Thymus (tissue), 14 donors: ENCODE measurements around the gene SEC63. TPM values are rescaled to one million over a fixed set of nuclear protein-coding genes. Genes with fewer than 3 reads are reported as not detected.
A peak's percentile ranks its signal among the peaks of the same experiment; 100 is the strongest.
"Not testable (repeated sequence)": the region's sequence is repeated elsewhere in the genome, so short reads cannot be mapped to it uniquely, and the experiment has no call there.

Experiments
- DNase-seq, 9 donors: peaks; one replicate each; pipeline ENCODE4 v3.0.0-alpha.2; 2013; ENCODE audit warnings: low spot score in 9 of 9, low read depth in 6 of 9, missing footprints in 1 of 9
- H3K27ac ChIP-seq, 2 donors: one replicate each; pipeline ENCODE4 v1.5.1; 2013; ENCODE audit warnings: control low read depth in 1 of 2, low read depth in 1 of 2, low read length in 1 of 2, mild to moderate bottlenecking in 1 of 2, moderate library complexity in 1 of 2
- H3K27me3 ChIP-seq, 2 donors: one replicate each; pipeline ENCODE4 v1.5.1; 2013; ENCODE audit warnings: low read length in 1 of 2; ENCODE audit not compliant: control insufficient read depth in 2 of 2, insufficient read depth in 1 of 2
- H3K36me3 ChIP-seq, 2 donors: one replicate each; pipeline ENCODE4 v1.5.1; 2013; ENCODE audit warnings: low read length in 1 of 2, mild to moderate bottlenecking in 1 of 2, moderate library complexity in 1 of 2; ENCODE audit not compliant: control insufficient read depth in 2 of 2, insufficient read depth in 2 of 2
- H3K4me1 ChIP-seq, 2 donors: one replicate each; pipeline ENCODE4 v1.5.1; 2013; ENCODE audit warnings: low read length in 2 of 2; ENCODE audit not compliant: control insufficient read depth in 2 of 2, insufficient read depth in 2 of 2
- H3K4me3 ChIP-seq, 2 donors: one replicate each; pipeline ENCODE4 v1.5.1; 2013; ENCODE audit warnings: low read length in 2 of 2, control low read depth in 1 of 2, mild to moderate bottlenecking in 1 of 2
- H3K9me3 ChIP-seq, 2 donors: one replicate each; pipeline ENCODE4 v1.5.1; 2013; ENCODE audit warnings: low read length in 1 of 2, mild to moderate bottlenecking in 1 of 2; ENCODE audit not compliant: control insufficient read depth in 2 of 2, insufficient read depth in 1 of 2
- WGBS: extraction: QIAGEN DNeasy Blood & Tissue Kit; methylation state at CpG from one replicate; pipeline ENCODE4 v1.1.7; 2013; 5-methylcytosine and 5-hydroxymethylcytosine counted together
- long read RNA-seq, 10 donors: transcript quantifications; one replicate each; lab custom pipeline, GENCODE V29; 2026
- polyA plus RNA-seq: library from polyadenylated mRNA; stranded (reverse); fragments of 200-250 nt; gene quantifications from one replicate; pipeline ENCODE4 v1.2.3, GENCODE V29; 2013
- total RNA-seq: library from RNA; stranded (reverse); fragments of 120-200 nt; gene quantifications from one replicate; pipeline ENCODE4 v1.2.4, GENCODE V29; 2013
- donor health status: healthy.

The SEC63 gene
- total RNA-seq (10.2 TPM), polyA plus RNA-seq (50.6 TPM)
- long read RNA-seq, donor 1, partial matches to known transcripts = 0 of 2 reads
- long read RNA-seq, donor 1, other reads (novel, unspliced or antisense) = 0 of 2 reads
- long read RNA-seq, donor 2 = 0 reads
- long read RNA-seq, donor 3, full-length matches to known transcripts = 3 of 43 reads
- long read RNA-seq, donor 3, partial matches to known transcripts = 40 of 43 reads
- long read RNA-seq, donor 3, other reads (novel, unspliced or antisense) = 0 of 43 reads
- long read RNA-seq, donor 4, partial matches to known transcripts = 11 of 11 reads
- long read RNA-seq, donor 4, other reads (novel, unspliced or antisense) = 0 of 11 reads
- long read RNA-seq, donor 5, partial matches to known transcripts = 49 of 51 reads
- long read RNA-seq, donor 5, other reads (novel, unspliced or antisense) = 0 of 51 reads
- long read RNA-seq, donor 6, full-length matches to known transcripts = 7 of 12 reads
- long read RNA-seq, donor 6, partial matches to known transcripts = 5 of 12 reads
- long read RNA-seq, donor 6, other reads (novel, unspliced or antisense) = 0 of 12 reads
- long read RNA-seq, donor 7, full-length matches to known transcripts = 5 of 10 reads
- long read RNA-seq, donor 7, partial matches to known transcripts = 5 of 10 reads
- long read RNA-seq, donor 7, other reads (novel, unspliced or antisense) = 0 of 10 reads
- long read RNA-seq, donor 8, full-length matches to known transcripts = 1 of 8 reads
- long read RNA-seq, donor 8, partial matches to known transcripts = 7 of 8 reads
- long read RNA-seq, donor 8, other reads (novel, unspliced or antisense) = 0 of 8 reads
- long read RNA-seq, donor 9, full-length matches to known transcripts = 3 of 9 reads
- long read RNA-seq, donor 9, partial matches to known transcripts = 6 of 9 reads
- long read RNA-seq, donor 9, other reads (novel, unspliced or antisense) = 0 of 9 reads
- long read RNA-seq, donor 10, full-length matches to known transcripts = 6 of 6 reads
- long read RNA-seq, donor 10, partial matches to known transcripts = 0 of 6 reads
- long read RNA-seq, donor 10, other reads (novel, unspliced or antisense) = 0 of 6 reads

- H3K27me3 ChIP-seq = no peaks in the 10 kb centered on the region
- under 1% methylated on average over 69 of the region's 69 CpGs for WGBS
- no peaks in the 10 kb centered on the region for H3K9me3 ChIP-seq
- H3K27ac ChIP-seq = peak within 1 kb of the TSS; percentile 75 to 94
- H3K4me1 ChIP-seq = peaks cover 8 to 12% of the 10 kb centered on the region in 2 donors
- DNase-seq = peak; percentile 78 to 97 (median 92)
- H3K36me3 ChIP-seq = peaks cover 0 to 7% of the 10 kb centered on the region in 2 donors
- H3K4me3 ChIP-seq = peak within 1 kb of the TSS; percentile 81 to 96
Observed at GRCh38 chr6:107957909-107958688, at the start of gene SEC63. SEC63 (minus strand) TSS chr6:107958208; CDS start chr6:107958009, 199 bp downstream.

- Histone ChIP-seq H3K36me3 (no peaks in the 10 kb centered on the region), H3K27me3 (no peaks in the 10 kb centered on the region), H3K27ac (no peak overlapping the region), H3K4me3 (no peak overlapping the region), H3K9me3 (peaks cover 0 to 9% of the 10 kb centered on the region in 2 donors), H3K4me1 (no peaks in the 10 kb centered on the region)
- DNase-seq = no peak
- WGBS = 94% methylated on average over 3 of the region's 3 CpGs
Observed at GRCh38 chr6:108005961-108006360, 48.0 kb upstream of the SEC63 start.

- no peaks in the 10 kb centered on the region for H3K27me3 ChIP-seq
- peaks cover 0 to 9% of the 10 kb centered on the region in 2 donors for H3K9me3 ChIP-seq
- no peaks in the 10 kb centered on the region for H3K4me1 ChIP-seq
- no peak overlapping the region for H3K4me3 ChIP-seq
- H3K27ac ChIP-seq = no peak overlapping the region
- no peak for DNase-seq
- H3K36me3 ChIP-seq = no peaks in the 10 kb centered on the region
- 95% methylated on average over 15 of the region's 15 CpGs for WGBS
Observed at GRCh38 chr6:108004861-108005260, 46.9 kb upstream of the SEC63 start.

- Histone ChIP-seq H3K4me1 (no peaks in the 10 kb centered on the region), H3K36me3 (no peaks in the 10 kb centered on the region), H3K9me3 (no peaks in the 10 kb centered on the region), H3K27ac (no peak overlapping the region), H3K4me3 (no peak overlapping the region), H3K27me3 (no peaks in the 10 kb centered on the region)
- 88% methylated on average over 9 of the region's 9 CpGs for WGBS
- no peak for DNase-seq
Observed at GRCh38 chr6:108002365-108003221, 44.6 kb upstream of the SEC63 start.

GRCh38 chr6:108001696-108002231 is 43.8 kb upstream of the SEC63 start:
- H3K4me1 ChIP-seq = no peaks in the 10 kb centered on the region
- no peaks in the 10 kb centered on the region for H3K9me3 ChIP-seq
- no peak overlapping the region for H3K27ac ChIP-seq
- H3K4me3 ChIP-seq = no peak overlapping the region
- no peaks in the 10 kb centered on the region for H3K36me3 ChIP-seq
- no peak for DNase-seq
- no peaks in the 10 kb centered on the region for H3K27me3 ChIP-seq
- WGBS = 93% methylated on average over 7 of the region's 7 CpGs

GRCh38 chr6:108000259-108000658 is 42.3 kb upstream of the SEC63 start:
- DNase-seq, H3K27ac ChIP-seq, H3K9me3 ChIP-seq, H3K27me3 ChIP-seq, H3K4me1 ChIP-seq, H3K36me3 ChIP-seq, H3K4me3 ChIP-seq: not testable (repeated sequence)
- WGBS = 91% methylated on average over 5 of the region's 5 CpGs

- Histone ChIP-seq H3K4me1 (no peaks in the 10 kb centered on the region), H3K9me3 (no peaks in the 10 kb centered on the region), H3K36me3 (no peaks in the 10 kb centered on the region), H3K27me3 (no peaks in the 10 kb centered on the region), H3K4me3 (no peak overlapping the region), H3K27ac (no peak overlapping the region)
- DNase-seq = no peak
Observed at GRCh38 chr6:107999341-107999740, 41.3 kb upstream of the SEC63 start.
